SK-N-MC (cell line): Measurements from ENCODE around the gene PDE4DIP.
"Not testable (repeated sequence)": the region's sequence is repeated elsewhere in the genome, so short reads cannot be mapped to it uniquely, and the experiment has no call there.

ENCODE experiments used
- EZH2 ChIP-seq: fragments of 200-600 bp; sonication (generic); IDR thresholded peaks from one replicate; pipeline ENCODE4 v1.6.1; 2017; ENCODE audit warnings: antibody characterized with exemption
- POLR2AphosphoS5 ChIP-seq: IDR thresholded peaks from 2 replicates; pipeline ENCODE4 v1.6.1; 2012; ENCODE audit warnings: mild to moderate bottlenecking, low read depth, low read length, borderline replicate concordance

GRCh38 chr1:148853363-148853762 is 9.1 kb downstream of the PDE4DIP start:
- TF ChIP-seq EZH2, POLR2AphosphoS5: not testable (repeated sequence)
